Activated CD4-positive, alpha-beta T cell treated with anti-CD3 and anti-CD28 coated beads, Interleukin-2, amount 50 U/mL, for 16 hours (primary cell): ENCODE results near the gene UQCC2.

Experiments
- DNase-seq: peaks from one replicate; pipeline ENCODE4 v3.0.0-alpha.2; 2020

The UQCC2 gene

DNA sequence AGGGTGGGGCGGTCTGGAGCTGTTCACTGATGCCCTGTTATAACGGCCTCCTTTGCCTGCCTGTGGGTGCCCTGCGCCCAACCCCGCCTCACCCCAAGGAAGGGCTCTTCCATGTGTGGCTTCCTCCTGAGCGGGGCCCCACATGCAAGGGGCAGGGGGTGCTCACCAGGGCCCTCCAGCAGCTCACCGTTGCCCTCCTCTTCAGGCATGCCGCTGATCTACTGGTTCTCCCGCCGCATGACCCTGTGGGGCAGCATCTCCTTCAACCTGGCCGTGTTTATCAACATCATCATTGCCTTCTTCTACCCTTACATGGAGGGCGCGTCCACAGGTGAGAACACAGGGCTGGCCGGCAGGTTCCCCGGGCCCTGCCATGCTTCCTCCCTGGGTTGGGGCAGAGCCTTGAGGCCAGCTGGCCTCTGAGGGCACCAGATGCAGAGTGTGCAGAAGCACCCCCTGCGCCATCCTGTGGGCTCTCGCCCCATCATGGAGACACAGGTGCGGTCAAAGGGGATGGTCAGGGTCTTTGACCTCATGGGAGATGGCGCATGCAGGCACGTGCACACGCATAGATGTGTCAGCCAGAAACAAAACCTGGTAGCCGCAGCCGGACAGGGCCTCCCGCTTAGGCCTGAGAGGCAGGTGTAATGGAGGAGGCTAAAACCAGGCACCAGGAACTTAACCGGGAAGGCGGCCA lies 22.9 kb downstream of the UQCC2 start:
- no peak for DNase-seq

DNA sequence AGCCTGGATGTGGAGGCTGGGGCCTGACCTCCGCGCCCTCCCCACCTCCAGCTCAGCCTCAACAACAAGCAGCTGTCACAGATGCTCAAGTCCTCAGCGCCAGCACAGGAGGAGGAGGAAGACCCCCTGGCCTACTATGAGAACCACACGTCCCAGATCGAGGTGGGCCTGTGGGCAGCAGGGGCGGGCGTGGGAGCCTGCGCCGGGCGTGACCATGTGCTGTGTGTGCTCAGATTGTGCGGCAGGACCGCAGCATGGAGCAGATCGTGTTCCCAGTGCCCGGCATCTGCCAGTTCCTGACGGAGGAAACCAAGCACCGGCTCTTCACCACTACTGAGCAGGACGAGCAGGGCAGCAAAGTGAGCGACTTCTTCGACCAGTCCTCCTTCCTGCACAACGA lies 23.5 kb downstream of the UQCC2 start:
- DNase-seq = no peak

DNA sequence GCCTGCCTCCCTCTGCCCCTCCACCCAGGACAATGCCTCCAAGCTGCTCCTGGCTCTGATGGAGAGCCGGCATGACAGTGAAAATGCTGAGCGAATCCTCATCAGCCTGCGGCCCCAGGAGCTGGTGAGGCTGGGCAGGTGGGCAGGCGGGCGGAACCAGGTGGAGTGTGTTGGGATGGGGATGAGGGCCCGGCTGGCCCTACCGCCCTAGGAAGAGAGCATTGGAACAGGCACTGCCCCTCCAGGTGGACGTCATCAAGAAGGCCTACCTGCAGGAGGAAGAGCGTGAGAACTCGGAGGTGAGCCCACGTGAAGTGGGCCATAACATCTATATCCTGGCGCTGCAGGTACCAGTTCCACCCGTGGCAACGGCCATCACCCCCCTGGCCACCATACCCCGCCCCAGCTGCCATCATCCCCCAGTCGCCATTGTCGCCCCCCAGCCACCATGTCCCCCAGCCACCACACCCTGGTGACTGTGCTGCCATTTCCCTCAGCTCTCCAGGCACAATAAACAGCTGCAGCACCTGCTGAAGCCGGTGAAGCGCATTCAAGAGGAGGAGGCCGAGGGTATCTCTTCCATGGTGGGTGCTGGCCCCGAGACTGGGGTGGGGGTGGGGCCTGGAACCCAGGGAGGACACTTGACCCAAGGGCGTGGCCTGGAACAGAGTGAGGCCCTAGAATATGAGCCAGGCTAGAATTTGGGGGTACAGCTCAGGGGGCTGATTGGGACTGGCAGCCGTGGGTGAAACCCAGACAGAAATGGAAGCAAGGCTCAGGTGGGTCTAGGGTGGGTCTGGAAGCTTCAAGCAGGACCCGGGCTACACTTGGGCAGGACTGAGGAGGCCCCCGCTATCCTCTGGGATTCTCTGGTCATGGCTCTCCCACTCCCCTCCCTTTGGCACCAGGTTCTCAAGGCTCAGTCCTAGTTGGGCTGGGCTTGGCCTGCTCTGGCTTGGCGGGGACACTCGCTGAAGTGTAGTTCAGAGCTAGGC lies 24.2 kb downstream of the UQCC2 start:
- no peak for DNase-seq

DNA sequence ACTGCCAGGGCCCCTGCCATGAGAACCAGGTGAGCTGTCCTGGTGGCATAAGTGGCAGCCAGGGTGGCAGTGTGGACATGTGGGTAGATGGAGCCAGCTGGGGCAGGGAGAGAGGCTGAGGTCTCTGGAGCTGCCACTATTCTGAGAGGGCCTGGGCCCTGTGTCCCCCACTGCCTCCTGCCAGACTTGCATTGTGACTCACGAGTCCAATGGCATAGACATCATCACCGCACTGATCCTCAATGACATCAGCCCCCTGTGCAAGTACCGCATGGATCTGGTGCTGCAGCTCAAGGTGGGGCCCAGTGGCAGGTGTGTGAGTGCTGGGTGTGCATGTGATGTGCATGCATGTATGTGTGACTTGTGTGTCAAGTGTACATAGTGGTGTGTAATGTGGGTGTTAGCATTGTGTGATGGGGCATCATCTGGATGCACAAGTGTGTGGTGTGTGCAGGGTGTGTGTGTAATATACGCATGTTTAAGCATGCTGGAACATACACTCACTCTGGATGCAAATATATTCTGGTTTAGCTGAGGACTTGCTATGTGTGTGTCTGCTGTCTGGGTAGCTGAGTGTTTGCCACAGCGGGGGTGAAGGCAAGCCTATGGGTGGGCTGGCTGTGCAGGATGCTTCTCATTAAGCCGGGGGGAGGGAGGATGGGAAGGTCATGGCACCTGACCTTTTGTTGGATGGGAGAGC lies 25.1 kb downstream of the UQCC2 start:
- DNase-seq = no peak

DNA sequence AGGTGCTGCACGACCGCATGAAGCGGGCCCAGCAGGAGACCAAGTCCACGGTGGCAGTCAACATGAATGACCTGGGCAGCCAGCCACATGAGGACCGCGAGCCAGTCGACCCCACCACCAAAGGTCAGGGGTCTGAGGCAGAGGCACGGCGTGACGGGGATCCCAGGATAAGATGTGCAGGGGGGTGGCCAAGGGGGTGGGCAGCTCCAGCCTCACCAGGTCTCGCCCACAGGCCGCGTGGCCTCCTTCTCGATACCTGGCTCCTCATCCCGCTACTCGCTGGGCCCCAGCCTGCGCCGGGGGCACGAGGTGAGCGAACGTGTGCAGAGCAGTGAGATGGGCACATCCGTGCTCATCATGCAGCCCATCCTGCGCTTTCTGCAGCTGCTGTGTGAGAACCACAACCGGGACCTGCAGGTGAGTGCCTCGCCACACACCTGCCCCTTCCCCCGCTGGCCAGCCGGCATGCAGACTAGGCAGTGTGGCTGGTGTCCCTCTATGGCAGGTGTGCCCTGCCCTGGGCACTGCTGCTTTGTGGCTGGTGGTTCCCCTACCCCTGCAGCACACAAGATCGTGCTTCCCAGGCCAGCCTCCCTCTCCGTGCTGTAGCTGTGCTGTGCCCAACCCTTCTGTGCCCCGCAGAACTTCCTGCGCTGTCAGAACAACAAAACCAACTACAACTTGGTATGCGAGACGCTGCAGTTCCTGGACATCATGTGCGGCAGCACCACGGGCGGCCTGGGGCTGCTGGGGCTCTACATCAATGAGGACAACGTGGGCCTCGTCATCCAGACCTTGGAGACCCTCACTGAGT lies 25.9 kb downstream of the UQCC2 start:
- no peak for DNase-seq

DNA sequence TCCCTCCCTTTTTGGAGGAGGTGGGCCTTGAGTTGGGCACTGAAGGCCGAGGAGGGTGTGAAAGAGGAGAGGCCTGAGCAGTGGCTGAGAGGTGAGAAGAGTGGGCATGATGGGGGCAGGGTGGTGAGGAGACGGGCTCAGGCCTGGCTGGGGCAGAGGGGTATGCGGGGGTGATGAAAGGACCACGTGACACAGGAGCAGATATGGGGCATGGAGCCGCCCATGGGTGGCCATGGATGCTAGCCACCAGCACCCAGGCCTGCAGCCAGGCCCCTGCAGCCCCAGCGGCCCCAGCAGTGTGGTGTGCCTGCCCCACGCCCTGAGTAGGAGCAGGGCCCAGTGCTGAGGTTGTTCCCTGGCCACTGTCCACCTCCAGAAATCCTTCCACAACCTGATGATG lies 26.5 kb downstream of the UQCC2 start:
- DNase-seq = no peak

DNA sequence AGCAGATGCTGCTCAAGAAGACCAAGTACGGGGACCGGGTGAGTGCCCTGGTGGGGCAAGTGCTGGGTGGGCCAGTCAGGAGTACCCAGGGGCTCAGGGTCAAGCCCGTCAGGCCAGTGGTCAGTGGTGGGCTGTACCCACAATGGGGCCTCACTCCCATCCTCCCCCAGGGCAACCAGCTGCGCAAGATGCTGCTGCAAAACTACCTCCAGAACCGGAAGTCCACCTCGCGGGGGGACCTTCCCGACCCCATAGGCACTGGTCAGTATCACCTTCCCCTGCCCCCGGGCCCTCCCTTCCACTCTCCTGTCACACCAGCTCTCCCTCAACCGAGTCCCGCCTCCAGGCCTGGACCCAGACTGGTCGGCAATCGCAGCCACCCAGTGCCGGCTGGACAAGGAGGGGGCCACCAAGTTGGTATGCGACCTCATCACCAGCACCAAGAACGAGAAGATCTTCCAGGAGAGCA lies 27.0 kb downstream of the UQCC2 start:
- DNase-seq = no peak

DNA sequence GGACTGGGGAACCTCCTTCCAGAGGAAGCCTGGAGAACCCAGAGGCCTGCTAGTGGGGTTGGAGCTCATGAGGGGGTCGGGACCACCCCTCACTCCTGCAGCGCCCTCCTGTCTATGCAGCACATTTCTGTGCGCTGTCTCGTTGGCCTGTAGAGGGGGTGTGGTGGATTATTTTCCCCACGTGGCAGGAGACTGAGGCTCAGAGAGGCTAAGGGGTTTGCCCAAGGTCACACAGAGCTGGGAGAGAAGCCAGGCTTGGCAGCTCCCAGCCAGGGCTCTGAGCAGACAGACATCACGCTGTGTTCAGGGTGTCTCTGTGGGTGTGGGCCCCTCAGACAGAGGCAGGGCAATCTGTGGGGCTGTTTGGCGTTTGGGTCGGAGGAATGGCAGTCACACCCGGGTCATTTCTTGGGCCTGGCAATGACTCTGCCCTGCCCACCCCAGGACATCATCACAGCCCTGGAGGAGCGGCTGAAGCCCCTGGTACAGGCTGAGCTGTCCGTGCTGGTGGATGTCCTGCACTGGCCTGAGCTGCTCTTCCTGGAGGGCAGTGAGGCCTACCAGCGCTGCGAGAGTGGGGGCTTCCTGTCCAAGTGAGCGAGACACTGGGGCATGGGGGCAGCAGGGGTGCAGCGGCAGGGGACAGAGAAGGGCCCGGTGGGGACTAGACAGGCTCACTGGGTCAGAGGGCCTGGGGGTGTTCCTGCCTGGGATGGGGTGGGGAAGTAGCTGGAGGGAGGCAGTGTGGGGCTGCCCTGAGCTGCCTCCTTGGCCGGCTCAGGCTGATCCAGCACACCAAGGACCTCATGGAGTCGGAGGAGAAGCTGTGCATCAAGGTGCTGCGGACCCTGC lies 27.7 kb downstream of the UQCC2 start:
- DNase-seq = no peak

DNA sequence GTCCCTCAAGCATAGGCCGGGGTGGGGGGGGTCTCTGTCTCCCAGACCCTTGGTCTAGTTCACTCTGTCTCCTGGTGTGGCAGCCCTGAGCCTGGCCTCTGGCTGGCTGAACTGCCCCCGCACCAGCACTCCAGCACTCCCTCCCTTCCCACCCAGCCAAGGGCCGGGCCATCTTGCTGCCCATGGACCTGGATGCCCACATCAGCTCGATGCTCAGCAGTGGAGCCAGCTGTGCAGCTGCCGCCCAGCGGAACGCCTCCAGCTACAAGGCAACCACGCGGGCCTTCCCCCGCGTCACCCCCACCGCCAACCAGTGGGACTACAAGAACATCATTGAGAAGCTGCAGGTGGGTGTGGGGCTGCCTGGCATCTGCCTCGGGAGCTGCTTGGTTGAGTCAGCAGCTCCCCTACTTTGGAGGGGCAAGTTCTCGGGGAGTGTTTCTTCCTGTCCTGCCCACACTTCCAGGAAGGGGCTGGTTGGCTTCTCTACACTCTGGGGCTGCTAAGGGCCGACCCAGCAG lies 28.4 kb downstream of the UQCC2 start:
- DNase-seq = no peak

DNA sequence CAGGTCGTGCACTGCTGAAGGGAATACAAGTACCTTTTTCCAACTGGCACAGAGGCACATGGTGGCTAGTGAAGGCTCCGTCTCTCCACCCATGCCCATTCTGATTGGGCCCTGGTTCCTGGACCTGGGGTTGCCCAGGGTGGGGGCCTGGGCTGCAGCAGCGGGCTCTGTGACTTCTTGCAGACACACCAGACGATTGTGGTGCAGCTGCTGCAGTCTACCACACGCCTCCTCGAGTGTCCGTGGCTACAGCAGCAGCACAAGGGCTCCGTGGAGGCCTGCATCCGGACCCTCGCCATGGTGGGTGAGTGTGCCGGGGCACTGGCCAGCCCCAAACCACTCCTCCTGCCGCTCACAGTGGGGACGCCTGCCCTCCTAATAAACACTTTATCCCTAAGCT lies 29.2 kb downstream of the UQCC2 start:
- DNase-seq = no peak

DNA sequence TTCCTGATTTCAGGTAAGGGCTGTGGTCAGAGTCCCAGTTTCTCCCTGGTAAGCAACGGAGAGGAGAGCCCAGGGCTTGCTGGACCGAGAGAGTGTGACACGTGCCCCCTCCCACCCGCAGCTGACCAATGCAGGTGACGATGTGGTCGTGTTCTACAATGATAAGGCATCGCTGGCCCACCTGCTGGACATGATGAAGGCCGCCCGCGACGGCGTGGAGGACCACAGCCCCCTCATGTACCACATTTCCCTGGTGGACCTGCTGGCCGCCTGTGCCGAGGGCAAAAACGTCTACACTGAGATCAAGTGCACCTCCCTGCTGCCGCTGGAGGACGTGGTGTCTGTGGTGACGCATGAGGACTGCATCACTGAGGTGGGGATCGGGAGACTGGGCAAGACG lies 31.7 kb downstream of the UQCC2 start:
- DNase-seq = no peak

DNA sequence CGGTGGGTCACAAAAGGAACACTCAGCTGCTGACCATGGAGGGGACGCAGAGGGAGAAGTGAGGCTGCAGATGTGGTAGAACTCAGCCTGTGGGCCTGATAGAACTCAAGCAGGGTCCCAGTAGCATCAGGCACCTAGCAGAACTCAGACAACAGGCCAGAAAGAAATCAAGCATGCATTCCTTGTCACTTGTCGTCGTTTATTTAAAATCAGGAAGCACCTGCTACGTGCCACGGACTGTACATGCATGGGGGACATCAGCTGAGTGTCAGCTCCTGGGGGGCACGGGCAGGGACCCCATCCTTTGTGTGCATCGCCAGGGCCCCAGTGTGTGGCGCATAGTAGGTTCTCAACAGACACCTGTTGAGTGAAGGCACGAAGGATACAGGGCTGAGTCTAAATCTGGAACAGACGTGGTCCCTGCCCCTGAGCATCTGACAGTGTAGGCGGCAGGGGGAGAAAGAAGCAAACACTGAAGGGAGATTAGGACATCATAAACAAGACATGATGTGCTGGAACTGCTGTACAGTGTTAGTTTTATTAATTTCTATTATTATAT lies 32.5 kb downstream of the UQCC2 start:
- DNase-seq = no peak

DNA sequence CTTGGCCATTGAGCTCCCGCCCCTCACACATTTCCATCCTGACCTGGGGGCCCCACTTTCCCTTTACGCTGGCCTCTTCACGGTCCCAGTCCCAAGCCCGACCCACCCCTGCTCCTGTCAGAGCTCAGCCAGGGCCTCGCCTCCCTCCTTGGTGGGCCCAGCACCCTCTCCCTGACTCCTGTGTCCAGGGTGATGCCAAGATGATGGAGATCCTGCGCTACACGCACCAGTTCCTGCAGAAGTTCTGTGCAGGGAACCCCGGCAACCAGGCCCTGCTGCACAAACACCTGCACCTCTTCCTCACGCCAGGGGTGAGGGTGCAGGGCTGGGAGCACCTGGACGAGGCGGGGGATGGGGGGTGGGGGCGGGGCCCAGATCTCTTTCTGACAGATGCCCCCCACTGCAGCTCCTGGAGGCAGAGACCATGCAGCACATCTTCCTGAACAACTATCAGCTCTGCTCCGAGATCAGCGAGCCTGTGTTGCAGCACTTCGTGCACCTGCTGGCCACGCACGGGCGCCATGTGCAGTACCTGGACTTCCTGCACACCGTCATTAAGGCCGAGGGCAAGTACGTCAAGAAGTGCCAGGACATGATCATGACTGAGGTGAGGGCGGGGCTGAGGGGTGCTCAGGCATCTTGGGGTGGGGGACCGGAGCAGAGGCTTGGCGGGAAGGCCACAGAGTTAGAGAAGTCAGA lies 33.1 kb downstream of the UQCC2 start:
- DNase-seq = no peak

DNA sequence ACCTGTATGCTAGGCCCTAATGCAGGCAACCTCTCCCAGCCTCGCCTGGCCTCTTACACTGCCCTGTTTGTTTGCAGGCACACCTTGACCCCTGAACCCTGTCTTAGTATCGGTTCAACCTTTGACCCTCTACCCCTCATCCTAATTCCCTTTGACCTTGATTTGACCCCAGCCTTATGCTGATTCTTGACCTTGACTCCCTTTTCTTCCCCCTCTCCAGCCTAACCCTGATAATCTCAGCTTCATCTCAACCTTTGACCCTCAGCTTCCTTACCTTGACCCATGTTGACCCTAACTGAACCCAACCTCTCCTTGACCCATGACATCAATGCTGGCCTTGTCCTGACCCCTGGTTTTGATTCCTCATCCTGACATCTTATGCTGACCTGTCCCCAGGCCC lies 33.8 kb downstream of the UQCC2 start:
- DNase-seq = no peak

DNA sequence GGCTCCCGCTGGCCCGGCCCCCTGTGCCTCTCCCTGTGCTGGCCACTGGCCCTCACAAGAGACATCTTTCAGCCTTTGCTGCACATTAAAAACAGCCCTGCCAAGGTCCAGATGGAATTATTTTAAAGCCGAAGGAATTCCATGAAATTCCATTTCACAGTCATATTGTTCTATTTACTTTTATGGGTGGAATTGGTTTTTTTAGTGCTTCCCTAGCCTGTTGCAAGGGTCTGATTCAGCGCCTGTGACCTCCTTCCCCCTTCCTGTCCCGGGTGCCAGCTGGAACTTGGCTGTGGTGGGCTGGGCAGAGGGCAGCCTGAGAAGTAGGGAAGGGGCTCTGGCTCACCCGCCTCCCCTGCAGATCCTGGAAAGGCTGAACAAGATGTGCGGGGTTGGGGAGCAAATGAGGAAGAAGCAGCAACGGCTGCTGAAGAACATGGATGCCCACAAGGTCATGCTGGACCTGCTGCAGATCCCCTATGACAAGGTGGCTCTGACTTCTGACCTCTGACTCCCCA lies 34.3 kb downstream of the UQCC2 start:
- DNase-seq = no peak

DNA sequence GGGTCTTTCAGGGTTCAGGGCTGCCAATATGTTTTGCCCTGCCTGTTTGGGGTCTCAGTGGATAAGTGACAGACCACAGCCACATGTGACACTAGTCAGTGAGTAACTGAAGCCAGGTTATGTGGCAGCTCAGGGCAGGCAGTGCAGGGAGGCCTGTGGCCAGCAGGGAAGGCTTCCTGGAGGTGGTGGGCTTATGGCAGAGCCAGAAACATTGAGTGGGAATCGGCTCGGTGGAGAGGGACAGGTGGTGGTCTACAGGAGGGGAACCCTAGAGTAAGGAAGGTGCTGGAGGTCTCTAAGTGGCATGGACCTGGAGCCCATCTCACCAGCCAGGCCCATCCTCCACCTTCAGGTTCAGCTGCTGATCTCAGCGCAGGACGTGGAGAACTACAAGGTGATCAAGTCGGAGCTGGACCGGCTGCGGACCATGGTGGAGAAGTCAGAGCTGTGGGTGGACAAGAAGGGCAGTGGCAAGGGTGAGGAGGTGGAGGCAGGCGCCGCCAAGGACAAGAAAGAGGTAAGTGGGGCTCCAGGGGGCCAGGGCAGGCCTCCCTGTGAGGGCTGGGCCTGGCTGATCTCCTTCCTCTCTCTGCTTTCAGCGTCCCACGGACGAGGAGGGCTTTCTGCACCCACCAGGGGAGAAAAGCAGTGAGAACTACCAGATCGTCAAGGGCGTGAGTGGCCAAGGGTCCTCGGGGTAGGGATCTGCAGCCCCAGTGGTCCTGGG lies 34.9 kb downstream of the UQCC2 start:
- no peak for DNase-seq

DNA sequence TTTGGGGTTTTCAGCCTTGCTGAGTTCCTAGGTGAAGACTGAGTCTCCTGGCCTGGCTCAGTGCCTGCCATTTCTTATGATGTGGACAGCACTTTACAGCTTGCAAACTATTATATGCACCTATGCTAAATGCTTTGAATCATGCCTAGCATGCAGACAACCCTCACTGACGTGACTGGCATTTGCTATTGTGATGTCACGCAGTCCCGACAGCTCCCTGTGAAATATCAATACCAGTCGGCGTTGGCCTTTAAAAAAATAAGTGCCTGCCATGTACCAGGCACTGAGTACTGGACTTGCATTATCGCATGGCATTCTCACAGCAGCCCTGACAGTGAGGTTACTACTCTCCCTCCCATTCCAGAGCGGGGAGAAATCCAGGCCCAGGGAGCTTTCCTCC lies 35.5 kb downstream of the UQCC2 start:
- no peak for DNase-seq

DNA sequence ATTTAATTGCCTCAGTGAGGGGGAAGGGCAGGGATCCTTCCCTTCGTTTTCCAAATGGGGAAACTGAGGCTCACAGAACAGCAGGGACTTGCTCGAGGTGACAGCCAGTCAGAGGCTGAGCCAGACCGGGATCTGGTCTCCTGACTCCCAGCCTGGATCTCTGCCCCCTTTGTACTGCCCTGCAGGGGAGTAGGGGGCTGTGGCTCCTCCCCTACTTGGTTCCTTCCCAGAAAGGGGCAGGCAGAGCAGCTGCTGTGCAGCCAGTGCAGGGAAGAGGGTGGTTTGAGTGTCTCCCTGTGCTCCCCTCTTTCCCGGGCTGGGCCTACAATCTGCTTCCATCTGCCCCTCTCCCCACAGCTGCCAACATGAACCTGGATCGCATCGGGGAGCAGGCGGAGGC lies 37.6 kb downstream of the UQCC2 start:
- DNase-seq = no peak

DNA sequence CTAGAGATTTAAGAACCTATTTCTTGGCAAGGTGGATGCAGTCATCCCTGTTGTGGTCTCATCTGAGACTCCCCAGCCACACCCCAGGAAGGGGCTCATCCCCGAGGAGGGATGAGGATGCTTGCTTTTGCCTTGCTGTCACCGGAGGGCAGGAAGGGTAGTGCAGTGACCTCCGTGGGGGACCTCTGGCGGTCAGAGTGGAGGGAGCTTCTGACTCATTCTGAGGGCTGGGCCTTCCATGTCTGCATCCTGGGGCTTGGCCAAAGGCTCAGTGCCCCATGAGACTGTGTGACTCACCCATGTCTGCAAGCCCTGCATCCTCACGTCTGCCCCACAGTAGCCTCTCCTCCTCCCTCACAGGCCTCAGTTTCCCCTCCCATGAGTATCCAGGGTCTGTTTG lies 38.7 kb downstream of the UQCC2 start:
- no peak for DNase-seq

DNA sequence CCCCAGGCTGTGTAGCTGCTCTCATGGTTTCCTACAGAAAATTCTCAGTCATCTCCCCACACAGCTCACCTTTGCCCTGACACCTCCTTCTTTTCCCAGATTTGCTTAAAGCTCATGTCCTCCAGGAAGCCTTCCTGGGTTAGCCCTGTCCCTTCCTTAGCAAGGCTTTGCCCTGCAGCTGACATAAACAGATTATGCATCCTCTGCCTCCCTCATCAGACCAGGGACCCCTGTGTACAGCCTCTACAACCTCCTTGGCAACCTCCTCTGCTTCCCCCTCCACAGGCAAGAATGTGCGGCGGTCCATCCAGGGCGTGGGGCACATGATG lies 39.8 kb downstream of the UQCC2 start:
- DNase-seq = no peak
